ENCODE data around the gene CNNM3.

The CNNM3 gene

DNA sequence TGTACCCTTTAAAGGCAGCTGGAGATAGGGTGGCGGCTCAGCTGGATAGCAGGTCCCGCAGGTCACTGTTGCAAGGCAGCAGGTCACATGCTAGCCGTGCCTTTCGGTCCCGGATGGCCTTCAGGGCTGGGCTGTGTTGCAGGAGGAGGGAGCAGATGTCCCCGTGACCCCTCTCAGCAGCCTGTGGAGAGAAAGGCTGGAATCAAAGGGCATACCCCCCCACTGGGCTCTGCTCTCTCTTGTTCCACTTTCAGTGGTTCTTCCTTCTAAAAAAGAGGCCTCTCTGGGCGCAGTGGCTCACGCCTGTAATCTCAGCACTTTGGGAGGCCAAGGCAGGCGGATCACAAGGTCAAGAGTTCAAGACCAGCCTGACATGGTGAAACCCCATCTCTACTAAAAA lies 32.2 kb downstream of the CNNM3 start:
- H3K4me3 ChIP-seq (replicated peaks in 1 of 2; ENCODE audit: low read depth in 2 of 2, low read length in 2 of 2): no peak overlapping the region
- TF ChIP-seq, protein P1, sequence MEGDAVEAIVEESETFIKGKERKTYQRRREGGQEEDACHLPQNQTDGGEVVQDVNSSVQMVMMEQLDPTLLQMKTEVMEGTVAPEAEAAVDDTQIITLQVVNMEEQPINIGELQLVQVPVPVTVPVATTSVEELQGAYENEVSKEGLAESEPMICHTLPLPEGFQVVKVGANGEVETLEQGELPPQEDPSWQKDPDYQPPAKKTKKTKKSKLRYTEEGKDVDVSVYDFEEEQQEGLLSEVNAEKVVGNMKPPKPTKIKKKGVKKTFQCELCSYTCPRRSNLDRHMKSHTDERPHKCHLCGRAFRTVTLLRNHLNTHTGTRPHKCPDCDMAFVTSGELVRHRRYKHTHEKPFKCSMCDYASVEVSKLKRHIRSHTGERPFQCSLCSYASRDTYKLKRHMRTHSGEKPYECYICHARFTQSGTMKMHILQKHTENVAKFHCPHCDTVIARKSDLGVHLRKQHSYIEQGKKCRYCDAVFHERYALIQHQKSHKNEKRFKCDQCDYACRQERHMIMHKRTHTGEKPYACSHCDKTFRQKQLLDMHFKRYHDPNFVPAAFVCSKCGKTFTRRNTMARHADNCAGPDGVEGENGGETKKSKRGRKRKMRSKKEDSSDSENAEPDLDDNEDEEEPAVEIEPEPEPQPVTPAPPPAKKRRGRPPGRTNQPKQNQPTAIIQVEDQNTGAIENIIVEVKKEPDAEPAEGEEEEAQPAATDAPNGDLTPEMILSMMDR (IDR thresholded peaks at IDR 0.05; ENCODE audit: low read depth, low read length): no peak
- DNase-seq (ENCODE audit: low read depth in 2 of 2): no peak

DNA sequence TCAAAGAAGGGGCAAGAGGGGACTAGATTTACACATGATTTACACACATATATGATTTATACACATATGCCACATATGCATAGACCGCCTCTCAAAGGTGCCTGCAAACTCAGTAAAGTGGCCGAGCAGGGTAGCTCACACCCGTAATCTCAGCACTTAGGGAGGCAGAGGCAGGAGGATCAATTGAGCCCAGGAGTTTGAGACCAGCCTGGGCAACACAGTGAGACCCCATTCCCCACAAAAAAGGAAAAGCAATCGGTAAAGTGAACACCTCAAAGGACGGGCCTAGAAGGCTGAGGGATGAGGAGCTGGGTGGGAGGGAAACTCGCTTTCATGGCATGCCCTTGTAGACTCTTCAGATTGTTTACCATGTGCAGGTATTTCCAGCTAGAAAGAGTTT lies 36.6 kb downstream of the CNNM3 start:
- H3K4me3 ChIP-seq (replicated peaks in 1 of 2; ENCODE audit: low read depth in 2 of 2, low read length in 2 of 2): no peak overlapping the region
- TF ChIP-seq, protein P1 (IDR thresholded peaks at IDR 0.05; ENCODE audit: low read depth, low read length): no peak

DNA sequence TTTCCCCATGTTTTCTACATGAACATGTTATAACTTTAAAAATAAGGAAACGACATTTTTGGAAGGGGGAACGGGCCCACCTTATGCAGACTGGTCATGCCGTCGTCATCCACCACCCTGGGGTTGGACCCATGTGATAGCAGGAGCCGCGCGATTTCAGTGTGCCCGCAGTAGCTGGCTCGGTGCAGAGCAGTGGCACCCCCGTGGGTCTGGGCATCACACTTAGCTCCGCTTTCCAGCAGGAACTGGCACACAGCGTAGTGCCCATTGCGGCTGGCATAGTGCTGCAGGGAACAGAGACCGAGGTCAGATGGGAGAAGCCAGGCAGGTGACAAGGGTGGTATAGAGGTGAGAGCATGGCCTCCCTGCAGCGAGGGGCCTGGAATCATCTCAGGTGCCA lies 37.3 kb downstream of the CNNM3 start:
- TF ChIP-seq, protein P1 (IDR thresholded peaks at IDR 0.05; ENCODE audit: low read depth, low read length): no peak

More for the DNA sequence above, 36.6 kb downstream of the CNNM3 start:
- DNase-seq (ENCODE audit: low read depth in 2 of 2): no peak

DNA sequence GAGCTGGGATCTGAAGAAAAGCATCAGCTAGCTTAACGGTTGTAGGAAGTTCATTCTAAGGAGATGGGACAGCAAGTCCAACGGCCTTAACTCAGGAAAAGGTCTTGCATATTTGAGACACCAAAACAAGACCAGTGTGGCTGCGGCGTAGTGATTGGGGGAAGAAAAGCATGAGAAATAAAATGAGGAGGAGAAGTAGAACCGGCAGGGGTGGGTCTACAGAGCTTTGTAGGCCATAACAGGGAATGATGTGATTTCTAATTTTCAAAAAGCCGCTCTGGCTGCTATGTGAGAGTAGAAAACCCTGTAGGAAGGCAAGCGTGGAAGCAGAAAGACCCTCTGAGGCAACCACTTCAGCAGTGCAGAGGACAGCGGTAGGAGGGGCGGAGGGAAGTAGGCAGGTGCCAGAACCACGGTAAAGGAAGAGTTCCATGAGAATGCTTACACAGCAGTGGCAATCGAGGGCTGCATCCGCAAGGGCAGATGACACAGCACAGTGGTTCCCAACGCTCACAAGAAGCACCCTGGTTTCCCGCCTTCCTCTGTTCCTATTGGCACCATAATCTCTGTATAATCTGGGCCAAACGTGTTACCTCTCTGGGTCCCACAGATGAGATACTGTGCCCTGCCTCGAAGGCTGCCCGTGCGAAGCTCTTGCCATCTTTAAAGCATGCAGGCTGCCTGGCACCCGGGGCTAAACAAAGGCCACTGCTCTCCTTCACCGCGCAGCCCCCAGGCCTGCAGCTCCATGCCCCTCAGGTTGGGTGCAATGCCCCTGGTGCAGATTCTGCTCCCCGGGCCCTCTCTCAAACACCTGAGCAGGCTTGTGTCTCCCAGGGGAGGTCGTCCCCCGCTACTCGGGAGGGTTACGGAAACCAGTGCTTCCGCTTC lies 41.0 kb downstream of the CNNM3 start:
- peak in 1 of 2 donors; percentile 43 for DNase-seq (ENCODE audit: low read depth in 2 of 2)
- H3K4me3 ChIP-seq (replicated peaks in 1 of 2; ENCODE audit: low read depth in 2 of 2, low read length in 2 of 2): peak overlapping the region; percentile 76 to 78
- TF ChIP-seq, protein P1 (IDR thresholded peaks at IDR 0.05; ENCODE audit: low read depth, low read length): no peak

More for the DNA sequence above, 37.3 kb downstream of the CNNM3 start:
- no peak overlapping the region for H3K4me3 ChIP-seq (replicated peaks in 1 of 2; ENCODE audit: low read depth in 2 of 2, low read length in 2 of 2)
- DNase-seq (ENCODE audit: low read depth in 2 of 2): no peak

DNA sequence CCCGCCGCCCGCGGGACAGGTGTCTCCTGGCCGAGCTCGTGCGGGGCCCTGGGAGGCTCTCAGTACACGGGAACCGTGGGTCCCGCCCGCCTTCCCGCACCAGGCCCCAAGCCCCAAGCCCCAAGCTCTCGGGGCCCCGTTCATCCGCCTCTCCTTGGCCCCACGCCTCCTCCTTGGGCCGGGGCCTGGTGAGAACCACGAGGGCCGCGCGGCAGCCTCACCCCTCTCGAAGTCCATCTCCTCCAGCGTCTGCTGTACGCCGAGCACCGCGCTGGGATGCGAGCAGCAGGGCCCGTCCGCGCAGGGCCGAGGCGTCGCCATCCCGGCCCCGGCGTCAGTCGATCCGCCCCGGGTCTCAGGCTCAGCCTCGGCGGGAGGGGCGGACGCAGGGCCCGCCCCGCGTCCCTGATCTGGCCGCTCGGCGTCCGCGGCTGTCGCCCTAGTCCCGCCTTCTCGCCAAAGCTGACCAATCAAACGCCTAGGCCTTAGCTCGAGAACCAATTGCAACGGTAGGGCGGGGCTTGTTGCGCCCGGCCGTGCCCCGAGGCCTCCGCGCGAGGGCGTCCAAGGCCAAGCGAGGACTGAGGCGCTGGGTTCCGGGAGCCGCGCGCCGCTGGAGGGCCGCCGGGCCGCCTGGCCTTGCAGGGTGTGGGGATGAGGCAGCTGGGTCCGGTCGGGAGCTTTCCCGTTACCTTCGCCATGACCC lies 41.8 kb downstream of the CNNM3 start, which contains the start of gene ANKRD39:
ANKRD39 (minus strand) TSS at position 350 of the 706 bp plus-strand sequence; CDS start at position 321, 29 bp downstream.
- H3K4me3 ChIP-seq (replicated peaks in 1 of 2; ENCODE audit: low read depth in 2 of 2, low read length in 2 of 2): peak within 1 kb of the TSS; percentile 76 to 78
- DNase-seq (ENCODE audit: low read depth in 2 of 2): peak; percentile 99
- TF ChIP-seq, protein P1 (IDR thresholded peaks at IDR 0.05; ENCODE audit: low read depth, low read length): peak; percentile 56

DNA sequence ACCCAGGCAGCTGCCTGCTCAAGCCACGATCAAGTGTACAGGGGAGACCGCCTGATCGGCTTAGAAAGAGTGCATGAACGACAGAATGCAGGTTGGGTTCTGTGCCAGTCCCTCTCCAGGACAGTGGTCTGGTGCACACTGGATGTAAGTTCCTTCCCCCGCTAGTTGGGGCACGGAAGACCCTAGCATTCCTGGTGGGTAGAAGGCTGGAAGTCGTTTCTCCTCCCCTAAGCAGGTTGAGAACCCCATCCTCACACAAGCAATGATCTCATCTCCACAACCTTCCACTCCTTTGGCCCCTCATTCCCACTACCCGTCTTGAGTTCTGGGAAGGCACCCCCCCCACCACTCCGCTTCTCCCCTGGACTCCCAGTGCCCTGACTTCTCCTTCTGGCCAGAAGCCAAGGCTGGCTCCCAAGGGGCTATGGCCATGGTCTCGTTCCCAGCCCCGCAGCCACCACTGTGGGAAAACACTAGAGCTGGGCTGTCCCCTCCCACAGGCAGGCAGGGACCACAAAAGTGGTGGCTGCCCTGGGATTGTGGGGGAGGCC lies 43.1 kb downstream of the CNNM3 start:
- DNase-seq (ENCODE audit: low read depth in 2 of 2): no peak
- no peak overlapping the region for H3K4me3 ChIP-seq (replicated peaks in 1 of 2; ENCODE audit: low read depth in 2 of 2, low read length in 2 of 2)
- TF ChIP-seq, protein P1 (IDR thresholded peaks at IDR 0.05; ENCODE audit: low read depth, low read length): no peak
